HT-29 (cell line): ENCODE results near the gene CCDC18. TPM values are rescaled to one million over a fixed set of nuclear protein-coding genes. Genes with fewer than 3 reads are reported as not detected.

Source experiments
- DNase-seq: peaks from one replicate; pipeline ENCODE4 v3.0.0-alpha.2; 2015; ENCODE audit warnings: low spot score
- small RNA-seq: library from RNA; depleted of rRNA; stranded (forward); fragments of <200 nt; gene quantifications from one replicate; pipeline ENCODE3, GENCODE V24; 2014
- total RNA-seq: library from RNA; depleted of rRNA; stranded (reverse); fragments of >200 nt; shearing (Covaris generic); gene quantifications from 2 replicates; pipeline ENCODE4 v1.2.3, GENCODE V29; 2014; rRNA removed

CCDC18 gene
- total RNA-seq, 1 experiment from 2014 or later: 9.0 TPM

- DNase-seq: no peak
These were observed 121.6 kb downstream of the CCDC18 start for GRCh38 chr1:93302078-93302477.

GRCh38 chr1:93304716-93305138, 124.2 kb downstream of the CCDC18 start:
- DNase-seq: peak; percentile 84

GRCh38 chr1:93306920-93307319, 126.4 kb downstream of the CCDC18 start:
- DNase-seq: no peak

GRCh38 chr1:93313026-93313425, 132.5 kb downstream of the CCDC18 start:
- no peak for DNase-seq

GRCh38 chr1:93317207-93317606, 136.7 kb downstream of the CCDC18 start:
- DNase-seq: no peak

GRCh38 chr1:93317943-93318342, 137.4 kb downstream of the CCDC18 start:
- DNase-seq: no peak

GRCh38 chr1:93321720-93322119, 141.2 kb downstream of the CCDC18 start:
- DNase-seq: no peak

GRCh38 chr1:93322349-93322748, 141.8 kb downstream of the CCDC18 start:
- peak; percentile 58 for DNase-seq

- no peak for DNase-seq
These were observed 142.8 kb downstream of the CCDC18 start for GRCh38 chr1:93323185-93323820.

GRCh38 chr1:93324486-93325464, 144.3 kb downstream of the CCDC18 start:
- peak; percentile 70 for DNase-seq

Small RNAs within 50 kb of the gene (small RNA-seq; reads per million reads assigned to genes)
- gene AC126124.1 (not detected), gene AL139421.1 (not detected)

Other genes with a start within 250 kb of the CCDC18 start
- 0.38 and 0.97 TPM in 2 replicates for gene DIPK1A, start 219.3 kb upstream of the CCDC18 start, total RNA-seq
- gene MTF2, start 101.4 kb upstream of the CCDC18 start, total RNA-seq: 18.4 and 19.2 TPM in 2 replicates
- gene TMED5, start 311 bp upstream of the CCDC18 start, total RNA-seq: 40.3 and 47.1 TPM in 2 replicates
- gene DR1, start 165.2 kb downstream of the CCDC18 start, total RNA-seq: 33.5 and 34.6 TPM in 2 replicates